Activated CD8-positive, alpha-beta memory T cell treated with anti-CD3 and anti-CD28 coated beads for 1 hour (primary cell): ENCODE results near the gene FAM118A.
"Not testable (repeated sequence)": the region's sequence is repeated elsewhere in the genome, so short reads cannot be mapped to it uniquely, and the experiment has no call there.

Source experiments
- DNase-seq, 2 donors: peaks; one replicate each; pipeline ENCODE4 v3.0.0-alpha.2; 2020; ENCODE audit warnings: low read depth in 1 of 2; ENCODE audit errors: extremely low read depth in 1 of 2

Gene FAM118A

DNA sequence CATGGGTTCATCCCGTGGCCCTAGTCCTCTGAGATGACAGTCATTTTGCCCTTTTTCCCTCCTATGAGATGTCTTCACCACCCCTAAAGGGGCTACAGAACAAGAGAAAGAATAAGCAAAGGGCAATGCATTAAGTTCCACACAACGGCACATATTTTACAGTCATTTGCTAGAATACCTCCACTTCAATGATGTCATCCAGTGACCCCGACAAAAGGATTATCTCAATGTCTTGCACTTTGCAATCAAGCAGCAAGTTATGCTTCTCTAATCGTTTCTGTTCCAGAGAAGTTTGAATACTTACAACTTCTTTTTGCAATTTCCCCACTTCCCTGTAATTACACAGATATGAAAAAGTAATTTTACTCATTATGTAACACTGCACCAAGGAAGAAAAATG is 49.9 kb downstream of the FAM118A start:
- DNase-seq, result no peak

DNA sequence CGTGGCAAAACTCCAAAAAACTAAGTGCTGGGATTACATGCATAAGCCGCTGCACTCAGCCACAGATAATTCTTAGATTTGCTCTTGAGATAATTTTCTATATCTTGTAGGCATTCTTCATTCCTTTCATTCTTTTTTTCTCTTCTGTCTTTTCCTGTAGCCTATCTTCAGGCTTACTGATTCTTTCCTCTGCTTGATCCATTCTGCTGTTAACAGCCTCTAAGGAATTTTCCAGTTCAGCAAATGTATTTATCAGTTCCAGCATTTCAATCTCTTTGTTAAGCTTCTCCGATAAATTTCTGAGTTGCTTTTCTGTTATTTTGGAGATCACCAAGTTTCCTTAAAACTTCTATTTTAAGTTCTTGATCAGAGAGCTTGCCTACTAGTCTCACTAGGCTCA is 57.0 kb downstream of the FAM118A start:
- DNase-seq, result no peak

- DNase-seq, result not testable (repeated sequence)
Measured at GRCh38 chr22:45373592-45373991, 63.9 kb downstream of the FAM118A start.

DNA sequence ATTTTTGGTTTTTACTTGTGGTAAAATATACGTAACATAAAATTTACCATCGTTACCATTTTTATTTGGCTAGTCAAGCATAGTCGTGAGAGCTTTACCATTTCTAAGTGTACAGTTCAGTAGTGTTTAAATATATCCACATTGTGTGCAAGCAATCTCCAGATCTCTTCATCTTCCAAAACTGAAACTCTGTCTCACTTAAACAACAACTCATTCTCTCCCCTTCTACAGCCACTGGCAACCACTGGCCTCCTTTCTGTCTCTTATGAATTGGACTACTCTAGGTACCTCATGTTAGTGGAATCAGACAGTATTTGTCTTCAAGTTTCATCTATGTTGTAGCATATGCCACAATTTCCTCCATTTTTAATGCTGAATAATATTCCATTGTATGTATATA is 66.3 kb downstream of the FAM118A start:
- no peak for DNase-seq

GRCh38 chr22:45376703-45377102 is 67.0 kb downstream of the FAM118A start:
- DNase-seq, result no peak

DNA sequence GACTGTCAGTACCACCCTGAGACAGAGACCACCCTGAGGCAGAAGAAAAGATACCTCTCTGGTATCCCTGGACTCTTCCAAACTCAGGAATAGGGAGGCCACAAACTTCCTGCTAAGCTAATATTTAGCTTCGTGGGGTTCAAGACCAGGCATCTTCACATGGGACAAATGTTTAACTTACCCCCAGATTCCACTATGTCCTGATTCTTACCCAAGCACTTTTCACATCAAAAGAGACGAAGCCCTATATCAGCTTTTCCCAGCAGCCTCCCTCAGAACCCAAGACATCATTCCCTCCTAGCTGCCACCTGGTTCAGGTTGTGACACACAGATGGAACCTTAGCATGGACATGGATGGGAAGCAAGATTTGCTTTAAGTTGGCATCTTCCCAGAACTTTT is 71.6 kb downstream of the FAM118A start:
- no peak for DNase-seq

DNA sequence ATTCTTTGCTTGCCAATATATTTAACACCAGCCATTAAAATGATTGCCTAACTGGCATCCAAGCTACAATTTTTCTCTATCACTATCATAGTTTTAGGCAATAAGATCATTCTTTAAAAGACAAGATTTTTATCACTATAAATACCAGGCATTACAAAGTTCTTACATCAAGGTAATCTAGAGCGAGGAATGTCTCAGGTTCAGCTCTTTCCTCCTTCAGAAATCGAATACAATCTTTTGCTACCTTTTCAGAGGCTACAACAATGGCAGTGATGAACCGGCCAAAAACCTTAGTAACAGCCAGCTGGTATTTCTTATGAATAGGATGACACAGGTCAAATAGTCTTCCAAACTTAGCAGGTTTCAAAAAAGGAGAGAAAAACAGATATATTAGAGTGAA is 79.8 kb downstream of the FAM118A start:
- no peak for DNase-seq
